Heart left ventricle (tissue), 13 donors: ENCODE measurements around the gene OOEP.

ENCODE experiments used
- POLR2A ChIP-seq, 2 donors: fragments of 450-650 bp; IDR thresholded peaks; one replicate each; pipeline ENCODE4 v1.6.1; 2017; ENCODE audit warnings: antibody characterized with exemption in 2 of 2, mild to moderate bottlenecking in 2 of 2, moderate library complexity in 2 of 2
- TF ChIP-seq, protein P1 (sequence below), 12 donors: fragments of 200-600 bp; sonication (generic) in 4 of 12; IDR thresholded peaks; one replicate each; pipeline versions ENCODE4 v1.5.0 to v1.8.0; 2018 to 2022; ENCODE audit warnings: antibody characterized with exemption in 12 of 12, mild to moderate bottlenecking in 5 of 12
- donor health status: ischemic (EF 13 %, LVEDD 7.1; RV severe dilation, severe dysfunction).
- donor health status: DM: no; HTN: yes; CAD: no.
- donor health status: DM: no; HTN: no; CAD: no.
- donor health status: ischemic (EF 25% LVEDD 6.9; RV normal size, moderate dysfunction).
- donor health status: ischemic (EF 25% LVEDD 5.7; RV mildly dilated, moderate dysfunction).
- donor health status: ischemic (EF 35%, LVEDD 5.7; RV mildly dilated, moderate dysfunction).
- donor health status: nonischemic (EF 11% LVEDD 7.7; RV severe dilation, severe dysfunction).
- donor health status: DM: yes; HTN: yes; CAD: no.
- donor health status: PGD.
- donor health status: ischemic (EF 29% LVEDD 5.4; RV normal size, mild dysfunction).
- donor health status: nonischemic (EF 23%, LVEDD 6.1; RV moderate dilation, normal function).

DNA sequence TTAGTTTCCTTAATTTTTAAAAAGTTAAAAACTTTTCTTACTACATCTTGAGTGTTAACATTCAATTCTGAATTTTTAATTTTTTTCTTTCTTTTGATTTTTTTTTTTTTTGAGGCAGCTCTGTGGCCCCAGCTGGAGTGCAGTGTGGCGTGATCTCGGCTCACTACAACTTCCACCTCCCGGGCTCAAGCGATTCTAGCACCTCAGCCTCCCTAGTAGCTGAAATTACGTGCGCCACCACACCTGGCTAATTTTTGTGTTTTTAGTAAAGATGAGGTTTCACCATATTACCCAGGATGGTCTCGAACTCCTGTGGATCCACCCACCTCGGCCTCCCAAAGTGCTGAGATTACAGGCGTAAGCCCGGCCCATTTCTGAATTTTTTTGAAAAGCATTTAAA lies 26.2 kb upstream of the OOEP start:
- TF ChIP-seq, protein P1, sequence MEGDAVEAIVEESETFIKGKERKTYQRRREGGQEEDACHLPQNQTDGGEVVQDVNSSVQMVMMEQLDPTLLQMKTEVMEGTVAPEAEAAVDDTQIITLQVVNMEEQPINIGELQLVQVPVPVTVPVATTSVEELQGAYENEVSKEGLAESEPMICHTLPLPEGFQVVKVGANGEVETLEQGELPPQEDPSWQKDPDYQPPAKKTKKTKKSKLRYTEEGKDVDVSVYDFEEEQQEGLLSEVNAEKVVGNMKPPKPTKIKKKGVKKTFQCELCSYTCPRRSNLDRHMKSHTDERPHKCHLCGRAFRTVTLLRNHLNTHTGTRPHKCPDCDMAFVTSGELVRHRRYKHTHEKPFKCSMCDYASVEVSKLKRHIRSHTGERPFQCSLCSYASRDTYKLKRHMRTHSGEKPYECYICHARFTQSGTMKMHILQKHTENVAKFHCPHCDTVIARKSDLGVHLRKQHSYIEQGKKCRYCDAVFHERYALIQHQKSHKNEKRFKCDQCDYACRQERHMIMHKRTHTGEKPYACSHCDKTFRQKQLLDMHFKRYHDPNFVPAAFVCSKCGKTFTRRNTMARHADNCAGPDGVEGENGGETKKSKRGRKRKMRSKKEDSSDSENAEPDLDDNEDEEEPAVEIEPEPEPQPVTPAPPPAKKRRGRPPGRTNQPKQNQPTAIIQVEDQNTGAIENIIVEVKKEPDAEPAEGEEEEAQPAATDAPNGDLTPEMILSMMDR (IDR thresholded peaks at IDR 0.05): no peak
- TF ChIP-seq POLR2A (IDR thresholded peaks at IDR 0.05): no peak
